B cell (primary cell): Measurements from ENCODE around the gene GDF11. TPM values are rescaled to one million over a fixed set of nuclear protein-coding genes. Genes with fewer than 3 reads are reported as not detected.

Experiments used
- ATAC-seq: fragments of 200-7000 bp; cut with Tn5 transposase; one replicate; pipeline ENCODE4 v1.10.0; 2021; ENCODE audit warnings: low read depth, mild to moderate bottlenecking, moderate number of reproducible peaks, moderate library complexity
- CTCF ChIA-PET: fragments of 350-600 bp; sonication (Branson Sonifier 250); formaldehyde crosslinking; loops from one replicate; lab custom pipeline; 2021; ENCODE audit warnings: antibody characterized with exemption, inconsistent platforms; lab: Charles Lee
- POLR2A ChIA-PET: fragments of 350-600 bp; sonication (Branson Sonifier 250); formaldehyde crosslinking; loops from one replicate; lab custom pipeline; 2021; ENCODE audit warnings: antibody characterized with exemption; lab: Charles Lee
- DNase-seq: peaks from one replicate; pipeline ENCODE4 v3.0.0; 2013
- H2AFZ ChIP-seq: 2 replicates; pipeline ENCODE4 v1.6.1; 2012; ENCODE audit warnings: mild to moderate bottlenecking, low read depth, low read length; ENCODE audit not compliant: insufficient read depth, poor library complexity, severe bottlenecking
- H3K27ac ChIP-seq, 2 donors: 1 replicate in 1 of 2; 2 replicates in 1 of 2; pipeline ENCODE4 v1.5.1; 2012 to 2013; ENCODE audit warnings: low read length in 2 of 2, mild to moderate bottlenecking in 2 of 2, moderate library complexity in 1 of 2
- H3K27me3 ChIP-seq, 4 experiments: fragments of 200-600 bp in 1 of 4; sonication (generic) in 1 of 4; replicated peaks in 1 of 4; 1 replicate in 2 of 4; 2 replicates in 2 of 4; pipeline versions ENCODE4 v1.6.1 to v1.7.0; 2013 to 2016; ENCODE audit warnings: low read length in 3 of 4, mild to moderate bottlenecking in 2 of 4, mixed read lengths in 1 of 4, moderate library complexity in 1 of 4; ENCODE audit not compliant: insufficient read depth in 4 of 4, control insufficient read depth in 3 of 4; ENCODE audit errors: control extremely low read depth in 1 of 4
- H3K36me3 ChIP-seq, 2 experiments: replicated peaks in 1 of 2; 1 replicate in 1 of 2; 2 replicates in 1 of 2; pipeline versions ENCODE4 v1.6.1 to v1.7.1; 2013; ENCODE audit warnings: low read length in 1 of 2; ENCODE audit not compliant: insufficient read depth in 2 of 2, control insufficient read depth in 1 of 2; ENCODE audit errors: control extremely low read depth in 1 of 2, extremely low read depth in 1 of 2
- H3K4me1 ChIP-seq, 2 donors: fragments of 200-600 bp in 1 of 2; sonication (generic) in 1 of 2; 1 replicate in 1 of 2; 2 replicates in 1 of 2; pipeline versions ENCODE4 v1.5.1 to v1.6.1; 2013 to 2017; ENCODE audit warnings: low read length in 2 of 2; ENCODE audit not compliant: control insufficient read depth in 2 of 2, insufficient read depth in 2 of 2
- H3K4me2 ChIP-seq: replicated peaks from 2 replicates; pipeline ENCODE3; 2012; ENCODE audit warnings: mild to moderate bottlenecking, low read depth, low read length; ENCODE audit not compliant: poor library complexity, severe bottlenecking
- H3K4me3 ChIP-seq, 5 experiments: fragments of 200-600 bp in 1 of 5; sonication (generic) in 1 of 5; 1 replicate in 3 of 5; 2 replicates in 2 of 5; pipeline versions ENCODE4 v1.5.1 to v1.7.0; 2011 to 2016; ENCODE audit warnings: low read length in 4 of 5, mild to moderate bottlenecking in 4 of 5, low read depth in 2 of 5, control low read depth in 1 of 5, moderate library complexity in 1 of 5; ENCODE audit not compliant: insufficient read depth in 1 of 5; ENCODE audit errors: control extremely low read depth in 1 of 5, extremely low read depth in 1 of 5
- H3K79me2 ChIP-seq: fragments of 200-600 bp; sonication (generic); one replicate; pipeline ENCODE4 v1.6.0; 2016; ENCODE audit warnings: low read length; ENCODE audit not compliant: control insufficient read depth, insufficient read depth
- H3K9ac ChIP-seq: fragments of 200-600 bp; sonication (generic); 2 replicates; pipeline ENCODE4 v1.6.1; 2017; ENCODE audit warnings: mild to moderate bottlenecking, low read length, moderate library complexity
- H3K9me3 ChIP-seq, 3 donors: one replicate each; pipeline versions ENCODE4 v1.6.1 to v1.7.1; 2013; ENCODE audit warnings: low read length in 2 of 3; ENCODE audit not compliant: control insufficient read depth in 2 of 3, insufficient read depth in 1 of 3; ENCODE audit errors: control extremely low read depth in 1 of 3
- H4K20me1 ChIP-seq: 2 replicates; pipeline ENCODE4 v1.6.0; 2012; ENCODE audit warnings: mild to moderate bottlenecking, low read length; ENCODE audit not compliant: insufficient read depth, control insufficient read depth, poor library complexity, severe bottlenecking
- H3K27ac Mint-ChIP-seq: one replicate; pipeline ENCODE4 v1.8.0; 2021; ENCODE audit warnings: mixed read lengths
- H3K27me3 Mint-ChIP-seq: one replicate; pipeline ENCODE4 v1.8.0; 2021; ENCODE audit warnings: mixed read lengths
- H3K4me1 Mint-ChIP-seq: one replicate; pipeline ENCODE4 v1.8.0; 2021; ENCODE audit warnings: mixed read lengths
- H3K4me3 Mint-ChIP-seq: one replicate; pipeline ENCODE4 v1.8.0; 2021; ENCODE audit warnings: mixed read lengths
- H3K9me3 Mint-ChIP-seq: one replicate; pipeline ENCODE4 v1.8.0; 2022; ENCODE audit warnings: mixed read lengths; ENCODE audit not compliant: insufficient read depth
- EZH2 ChIP-seq: IDR thresholded peaks from 2 replicates; pipeline ENCODE4 v1.6.1; 2012; ENCODE audit warnings: borderline replicate concordance, low read depth, mild to moderate bottlenecking, moderate library complexity, low read length; ENCODE audit not compliant: insufficient read depth, poor library complexity, severe bottlenecking
- WGBS: methylation state at CpG from one replicate; pipeline ENCODE4 v1.1.5; 2013; ENCODE audit warnings: missing lambda C conversion rate; ENCODE audit not compliant: insufficient coverage; 5-methylcytosine and 5-hydroxymethylcytosine counted together
- intact Hi-C: fragments of 100-400 bp; cut with micrococcal nuclease; formaldehyde crosslinking; loops from one replicate; pipeline ENCODE4 v1.10.0; 2022
- polyA plus RNA-seq: library from polyadenylated mRNA; depleted of rRNA; stranded (reverse); fragments of >200 nt; gene quantifications from 2 replicates; pipeline ENCODE4 v1.2.3, GENCODE V29; 2012
- total RNA-seq, 2 donors: library from RNA; stranded (reverse); fragments of 120-200 nt in 1 of 2; gene quantifications; 1 replicate in 1 of 2; 2 replicates in 1 of 2; pipeline versions ENCODE4 v1.2.3 to v1.2.4, GENCODE V29; 2013 to 2022
- TF ChIP-seq, protein P1 (sequence below): fragments of 200-600 bp; IDR thresholded peaks from one replicate; pipeline ENCODE4 v1.8.0; 2022; ENCODE audit warnings: antibody characterized with exemption, mild to moderate bottlenecking

GDF11 gene
- total and polyA plus RNA-seq, 2 donors (not counting 1 experiment from before 2014, with no cell fraction given): 4.4 to 11.3 TPM

DNA sequence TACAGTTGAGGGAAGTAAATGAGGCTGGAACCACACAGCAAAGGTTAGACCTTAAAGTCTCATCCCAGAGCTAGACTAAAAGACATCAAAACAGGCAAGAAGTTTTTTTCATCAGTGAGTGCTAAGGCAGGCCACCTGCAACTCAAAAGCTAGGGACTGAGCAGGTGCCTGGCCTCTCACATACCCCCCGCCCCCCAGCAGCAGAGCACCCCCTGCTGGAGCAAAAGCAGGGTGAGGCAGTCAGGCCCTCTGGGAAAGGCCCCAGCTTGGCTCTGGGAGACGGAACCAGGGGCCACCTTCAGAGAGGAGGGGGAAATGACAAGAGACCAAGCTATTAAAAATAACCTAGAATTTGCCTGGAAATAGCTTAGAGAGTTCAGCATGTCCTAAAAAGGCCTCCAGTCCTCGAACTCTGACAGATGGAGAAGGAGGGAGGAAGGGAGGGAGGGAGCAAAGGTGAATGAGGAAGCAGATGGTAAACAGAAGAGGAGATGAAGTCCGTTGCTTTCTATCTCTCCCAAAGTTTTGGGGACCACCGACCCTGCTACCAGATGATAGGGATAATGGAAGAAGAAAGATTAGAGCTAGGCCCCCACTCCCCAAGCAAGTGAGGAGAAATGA lies 37.0 kb upstream of the GDF11 start:
- H3K27me3 ChIP-seq: peaks cover 0 to 20% (median 8%) of the 10 kb centered on the region in 4 experiments
- Mint-ChIP-seq H3K27me3 (peaks cover 18% of the 10 kb centered on the region), H3K27ac (no peak overlapping the region), H3K9me3 (no peaks in the 10 kb centered on the region), H3K4me3 (peak overlapping the region; percentile 14), H3K4me1 (peaks cover 28% of the 10 kb centered on the region)
- DNase-seq (peak; percentile 53), ATAC-seq (no peak)
- H3K36me3 ChIP-seq: no peaks in the 10 kb centered on the region
- intact Hi-C loops: loop anchor here (5.0 kb wide), 1 partner anchor 34 kb away; no protein-coding TSS in a partner anchor
- no peaks in the 10 kb centered on the region for H4K20me1 ChIP-seq
- no peak overlapping the region for H3K4me3 ChIP-seq
- peaks cover 19 to 21% of the 10 kb centered on the region in 2 donors for H3K4me1 ChIP-seq
- WGBS: 20% methylated on average over 2 of the region's 5 CpGs
- H3K9ac ChIP-seq: no peak overlapping the region
- no peaks in the 10 kb centered on the region for H3K9me3 ChIP-seq
- H2AFZ ChIP-seq: no peak overlapping the region
- ChIA-PET POLR2A (interaction anchor here (0.6 to 1.0 kb wide), 2 partner anchors 10 to 17 kb away, joined by 3 to 4 read pairs; partner anchors contain the start of gene BLOC1S1), CTCF (interaction anchor here (0.9 to 2.8 kb wide), 11 partner anchors 8 to 60 kb away, joined by 3 to 15 read pairs (median 4); partner anchors contain the start of gene BLOC1S1)
- no peak overlapping the region for H3K4me2 ChIP-seq
- TF ChIP-seq, protein P1, sequence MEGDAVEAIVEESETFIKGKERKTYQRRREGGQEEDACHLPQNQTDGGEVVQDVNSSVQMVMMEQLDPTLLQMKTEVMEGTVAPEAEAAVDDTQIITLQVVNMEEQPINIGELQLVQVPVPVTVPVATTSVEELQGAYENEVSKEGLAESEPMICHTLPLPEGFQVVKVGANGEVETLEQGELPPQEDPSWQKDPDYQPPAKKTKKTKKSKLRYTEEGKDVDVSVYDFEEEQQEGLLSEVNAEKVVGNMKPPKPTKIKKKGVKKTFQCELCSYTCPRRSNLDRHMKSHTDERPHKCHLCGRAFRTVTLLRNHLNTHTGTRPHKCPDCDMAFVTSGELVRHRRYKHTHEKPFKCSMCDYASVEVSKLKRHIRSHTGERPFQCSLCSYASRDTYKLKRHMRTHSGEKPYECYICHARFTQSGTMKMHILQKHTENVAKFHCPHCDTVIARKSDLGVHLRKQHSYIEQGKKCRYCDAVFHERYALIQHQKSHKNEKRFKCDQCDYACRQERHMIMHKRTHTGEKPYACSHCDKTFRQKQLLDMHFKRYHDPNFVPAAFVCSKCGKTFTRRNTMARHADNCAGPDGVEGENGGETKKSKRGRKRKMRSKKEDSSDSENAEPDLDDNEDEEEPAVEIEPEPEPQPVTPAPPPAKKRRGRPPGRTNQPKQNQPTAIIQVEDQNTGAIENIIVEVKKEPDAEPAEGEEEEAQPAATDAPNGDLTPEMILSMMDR: peak; percentile 41
- no peak for TF ChIP-seq EZH2
- H3K79me2 ChIP-seq: no peaks in the 10 kb centered on the region
- H3K27ac ChIP-seq: no peak overlapping the region
